Measurements from ENCODE around the gene IKBIP. TPM values are rescaled to one million over a fixed set of nuclear protein-coding genes. Genes with fewer than 3 reads are reported as not detected.

The IKBIP gene
- total RNA-seq, 1 experiment from 2014 or later, result 16.5 TPM

DNA sequence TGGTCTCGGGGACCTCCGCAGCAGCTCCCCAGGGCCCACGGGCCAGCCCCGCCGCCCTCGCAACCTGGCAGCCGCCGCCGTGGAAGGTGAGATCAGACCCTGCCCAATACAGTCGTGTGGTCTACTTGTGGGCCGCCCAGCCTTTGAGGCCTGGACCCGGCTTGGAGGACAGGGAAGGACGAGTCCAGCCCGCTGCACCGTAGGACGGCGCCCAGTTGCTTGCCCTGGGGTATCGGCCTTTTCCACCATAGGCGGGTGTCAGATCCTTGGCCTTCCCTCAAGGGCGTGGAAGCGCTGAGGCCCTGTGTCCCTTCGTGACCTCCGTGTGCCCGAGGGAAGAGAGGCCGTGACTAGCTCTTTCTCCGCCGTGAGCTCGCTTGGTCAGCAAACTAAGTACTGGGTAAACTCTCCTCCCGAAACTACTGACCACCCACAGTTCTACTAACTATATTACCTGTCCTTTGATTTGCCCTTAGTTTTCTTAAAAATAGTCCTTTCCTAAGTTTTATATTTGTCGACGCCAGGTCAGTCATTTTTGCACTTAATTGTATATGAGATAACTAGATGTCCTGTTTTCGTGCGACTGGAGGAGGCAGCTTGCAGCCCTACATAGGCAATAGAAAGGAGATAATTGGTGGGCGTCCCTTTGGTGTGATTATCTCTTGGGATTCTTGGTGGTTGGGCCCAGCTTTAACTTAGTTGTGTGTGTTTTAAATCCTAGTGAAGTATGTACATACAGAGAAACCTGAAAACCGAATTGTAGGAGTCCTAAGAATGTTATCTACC, 50.3 kb downstream of the IKBIP start:
- H3K79me1 ChIP-seq (ENCODE audit: insufficient read depth, low read depth, low read length, poor library complexity, severe bottlenecking), result no peaks in the 10 kb centered on the region
- TF ChIP-seq, protein P1, sequence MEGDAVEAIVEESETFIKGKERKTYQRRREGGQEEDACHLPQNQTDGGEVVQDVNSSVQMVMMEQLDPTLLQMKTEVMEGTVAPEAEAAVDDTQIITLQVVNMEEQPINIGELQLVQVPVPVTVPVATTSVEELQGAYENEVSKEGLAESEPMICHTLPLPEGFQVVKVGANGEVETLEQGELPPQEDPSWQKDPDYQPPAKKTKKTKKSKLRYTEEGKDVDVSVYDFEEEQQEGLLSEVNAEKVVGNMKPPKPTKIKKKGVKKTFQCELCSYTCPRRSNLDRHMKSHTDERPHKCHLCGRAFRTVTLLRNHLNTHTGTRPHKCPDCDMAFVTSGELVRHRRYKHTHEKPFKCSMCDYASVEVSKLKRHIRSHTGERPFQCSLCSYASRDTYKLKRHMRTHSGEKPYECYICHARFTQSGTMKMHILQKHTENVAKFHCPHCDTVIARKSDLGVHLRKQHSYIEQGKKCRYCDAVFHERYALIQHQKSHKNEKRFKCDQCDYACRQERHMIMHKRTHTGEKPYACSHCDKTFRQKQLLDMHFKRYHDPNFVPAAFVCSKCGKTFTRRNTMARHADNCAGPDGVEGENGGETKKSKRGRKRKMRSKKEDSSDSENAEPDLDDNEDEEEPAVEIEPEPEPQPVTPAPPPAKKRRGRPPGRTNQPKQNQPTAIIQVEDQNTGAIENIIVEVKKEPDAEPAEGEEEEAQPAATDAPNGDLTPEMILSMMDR (conservative IDR thresholded peaks at IDR 0.05), result no peak
- H3K27ac Mint-ChIP-seq, result peak overlapping the region; percentile 85 to 99 (median 98)
- peak overlapping the region; percentile 11 for H4K5ac ChIP-seq (ENCODE audit: insufficient read length, low read depth, low read length)
- H3K4ac ChIP-seq (ENCODE audit: low read depth, low read length), result no peak overlapping the region
- no peaks in the 10 kb centered on the region for H3K27me3 ChIP-seq (ENCODE audit: insufficient read depth, low read length)
- peaks cover 3% of the 10 kb centered on the region for H3K23me2 ChIP-seq (ENCODE audit: insufficient read length, low read depth, low read length, poor library complexity, severe bottlenecking)
- H3K14ac ChIP-seq (ENCODE audit: insufficient read depth, low read length), result peak overlapping the region; percentile 85
- H2BK12ac ChIP-seq (ENCODE audit: insufficient read length, low read depth, low read length), result no peak overlapping the region
- peak overlapping the region; percentile 90 to 91 for H3K4me3 Mint-ChIP-seq
- no peak for DNase-seq
- H3K9me3 Mint-ChIP-seq, result peaks cover 2% of the 10 kb centered on the region in 2 experiments; a peak in 1 of 5 replicates
- H3K4me1 Mint-ChIP-seq, result peaks cover 16 to 21% of the 10 kb centered on the region in 2 experiments
- no peaks in the 10 kb centered on the region for H4K20me1 ChIP-seq (ENCODE audit: control insufficient read depth, insufficient read depth, insufficient read length)
- H4K8ac ChIP-seq (replicated peaks; ENCODE audit: insufficient read length, low read depth, low read length), result no peak overlapping the region
- no peak overlapping the region for H4K91ac ChIP-seq (ENCODE audit: insufficient read length, low read depth, low read length)
- no peaks in the 10 kb centered on the region for H3K4me1 ChIP-seq (ENCODE audit: insufficient read depth, low read length)
- no peaks in the 10 kb centered on the region for H3K27me3 Mint-ChIP-seq (ENCODE audit: low read depth)
- H3K36me3 Mint-ChIP-seq (ENCODE audit: insufficient read depth in 1 of 3, low read depth in 3 of 3), result peaks cover 42 to 51% (median 47%) of the 10 kb centered on the region in 3 experiments
- H2BK120ac ChIP-seq (ENCODE audit: low read depth, low read length, poor library complexity, severe bottlenecking), result no peak overlapping the region
- H2AK5ac ChIP-seq (ENCODE audit: insufficient read length, low read length), result no peak overlapping the region
- peaks cover 26% of the 10 kb centered on the region; the same call in 1 of the 2 replicates for H3K79me2 ChIP-seq (ENCODE audit: insufficient read depth, low read length)
- H3K23ac ChIP-seq (ENCODE audit: insufficient read length, low read depth, low read length), result no peak overlapping the region
- no peaks in the 10 kb centered on the region for H3K9me3 ChIP-seq (ENCODE audit: control insufficient read depth, low read depth, low read length)
- H3K27ac ChIP-seq (ENCODE audit: insufficient read length, low read depth, low read length), result no peak overlapping the region
- H2BK15ac ChIP-seq (ENCODE audit: low read depth, low read length), result no peak overlapping the region
- H3K4me2 ChIP-seq (ENCODE audit: insufficient read depth, insufficient read length, low read length), result peak overlapping the region; percentile 88
- peak overlapping the region; percentile 81 for H2BK5ac ChIP-seq (ENCODE audit: insufficient read length, low read length)
- WGBS (ENCODE audit: extremely low coverage, insufficient read length, low lambda C conversion rate), result no CpG with 5 or more reads among the region's 35 CpGs
- peak overlapping the region; percentile 98 for H3K9ac ChIP-seq (ENCODE audit: extremely low read depth, insufficient read length, low read length)
- H3K56ac ChIP-seq (ENCODE audit: insufficient read length, low read depth, low read length), result peak overlapping the region; percentile 15
- no peak overlapping the region for H2AFZ ChIP-seq (ENCODE audit: low read length)
- H3T11ph ChIP-seq (ENCODE audit: low read length), result no peak overlapping the region
- H3K18ac ChIP-seq (ENCODE audit: insufficient read length, low read depth, low read length), result peak overlapping the region; percentile 86
- H2BK20ac ChIP-seq (ENCODE audit: low read depth, low read length, poor library complexity, severe bottlenecking), result no peak overlapping the region

All from H9 (cell line).